ENCODE measurements around the gene CD83. TPM values are rescaled to one million over a fixed set of nuclear protein-coding genes. Genes with fewer than 3 reads are reported as not detected.

The CD83 gene
- total RNA-seq, 1 experiment from 2014 or later: 7.0 TPM

- no peak overlapping the region for H3K18ac ChIP-seq (ENCODE audit: insufficient read length, low read depth, low read length)
- no peak overlapping the region for H3K27ac ChIP-seq (ENCODE audit: insufficient read length, low read depth, low read length)
Measured at GRCh38 chr6:14068133-14068532, 49.4 kb upstream of the CD83 start.

More at GRCh38 chr6:14068133-14068532, 49.4 kb upstream of the CD83 start:
- Mint-ChIP-seq H3K27me3 (ENCODE audit: low read depth) (no peaks in the 10 kb centered on the region; the same call in 1 of the 2 replicates), H3K4me3 (no peak overlapping the region), H3K27ac (no peak overlapping the region), H3K4me1 (peaks cover 4 to 7% of the 10 kb centered on the region in 2 experiments; a peak in 2 of 4 replicates), H3K9me3 (no peaks in the 10 kb centered on the region), H3K36me3 (ENCODE audit: insufficient read depth in 1 of 3, low read depth in 3 of 3) (no peaks in the 10 kb centered on the region; a peak in 1 of 7 replicates)
- no peak overlapping the region for H2BK5ac ChIP-seq (ENCODE audit: insufficient read length, low read length)
- no CpG with 5 or more reads among the region's 5 CpGs for WGBS (ENCODE audit: extremely low coverage, insufficient read length, low lambda C conversion rate)
- no peak overlapping the region for H2BK12ac ChIP-seq (ENCODE audit: insufficient read length, low read depth, low read length)
- H2BK15ac ChIP-seq (ENCODE audit: low read depth, low read length): no peak overlapping the region
- H2AFZ ChIP-seq (ENCODE audit: low read length): no peak overlapping the region
- no peak overlapping the region for H3T11ph ChIP-seq (ENCODE audit: low read length)
- no peak overlapping the region for H4K5ac ChIP-seq (ENCODE audit: insufficient read length, low read depth, low read length)
- H2BK20ac ChIP-seq (ENCODE audit: low read depth, low read length, poor library complexity, severe bottlenecking): no peak overlapping the region
- H4K8ac ChIP-seq (replicated peaks; ENCODE audit: insufficient read length, low read depth, low read length): no peak overlapping the region
- no peak overlapping the region for H3K14ac ChIP-seq (ENCODE audit: insufficient read depth, low read length)
- H3K79me2 ChIP-seq (ENCODE audit: insufficient read depth, low read length): no peaks in the 10 kb centered on the region
- H3K9ac ChIP-seq (ENCODE audit: extremely low read depth, insufficient read length, low read length): no peak overlapping the region
- H3K4ac ChIP-seq (ENCODE audit: low read depth, low read length): no peak overlapping the region
- H3K4me1 ChIP-seq (ENCODE audit: insufficient read depth, low read length): no peaks in the 10 kb centered on the region
- H2AK5ac ChIP-seq (ENCODE audit: insufficient read length, low read length): no peak overlapping the region
- no peak overlapping the region for H4K91ac ChIP-seq (ENCODE audit: insufficient read length, low read depth, low read length)
- H4K20me1 ChIP-seq (ENCODE audit: control insufficient read depth, insufficient read depth, insufficient read length): no peaks in the 10 kb centered on the region
- no peaks in the 10 kb centered on the region for H3K27me3 ChIP-seq (ENCODE audit: insufficient read depth, low read length)
- H2BK120ac ChIP-seq (ENCODE audit: low read depth, low read length, poor library complexity, severe bottlenecking): no peak overlapping the region
- H3K9me3 ChIP-seq (ENCODE audit: control insufficient read depth, low read depth, low read length): no peaks in the 10 kb centered on the region
- no peak overlapping the region for H3K4me2 ChIP-seq (ENCODE audit: insufficient read depth, insufficient read length, low read length)
- no peak for TF ChIP-seq CTCF (conservative IDR thresholded peaks at IDR 0.05)
- H3K56ac ChIP-seq (ENCODE audit: insufficient read length, low read depth, low read length): no peak overlapping the region
- H3K79me1 ChIP-seq (ENCODE audit: insufficient read depth, low read depth, low read length, poor library complexity, severe bottlenecking): no peaks in the 10 kb centered on the region
- no peak for DNase-seq
- H3K23me2 ChIP-seq (ENCODE audit: insufficient read length, low read depth, low read length, poor library complexity, severe bottlenecking): no peaks in the 10 kb centered on the region
- no peak overlapping the region for H3K23ac ChIP-seq (ENCODE audit: insufficient read length, low read depth, low read length)
